T-helper 17 cell (primary cell): ENCODE data around the gene CLCN1. TPM values are rescaled to one million over a fixed set of nuclear protein-coding genes. Genes with fewer than 3 reads are reported as not detected.

Experiments
- ATAC-seq: fragments of 150-1000 bp; cut with Tn5 transposase; 2 replicates; pipeline ENCODE4 v1.10.0; 2021; ENCODE audit warnings: mild to moderate bottlenecking, moderate library complexity
- DNase-seq, 3 donors: peaks; one replicate each; pipeline versions ENCODE4 v3.0.0 to v3.0.0-alpha.2; 2020 to 2021
- H3K9me3 ChIP-seq: one replicate; pipeline ENCODE4 v1.7.0; 2013; ENCODE audit warnings: low read length, mild to moderate bottlenecking; ENCODE audit not compliant: control insufficient read depth, poor library complexity, severe bottlenecking
- H3K27ac Mint-ChIP-seq: one replicate; pipeline ENCODE4 v1.8.0; 2022; ENCODE audit warnings: mild to moderate bottlenecking, moderate library complexity, mixed read lengths
- H3K27me3 Mint-ChIP-seq: one replicate; pipeline ENCODE4 v1.8.0; 2022; ENCODE audit warnings: mixed read lengths
- H3K36me3 Mint-ChIP-seq: one replicate; pipeline ENCODE4 v1.8.0; 2022; ENCODE audit warnings: low read depth, mixed read lengths
- H3K4me1 Mint-ChIP-seq: one replicate; pipeline ENCODE4 v1.8.0; 2022; ENCODE audit warnings: mild to moderate bottlenecking, mixed read lengths
- H3K4me3 Mint-ChIP-seq: one replicate; pipeline ENCODE4 v1.8.0; 2022; ENCODE audit warnings: mild to moderate bottlenecking, moderate library complexity, mixed read lengths
- total RNA-seq, 4 donors: library from RNA in 2 of 4; stranded (reverse) in 2 of 4; gene quantifications; one replicate each; pipeline ENCODE4 v1.2.3 and lab custom pipeline; 2022 to 2026

CLCN1 gene
- total RNA-seq, 2 donors from 2014 or later, result not detected

GRCh38 chr7:143382126-143382790 lies 66.3 kb downstream of the CLCN1 start:
- Mint-ChIP-seq H3K27ac (no peak overlapping the region), H3K4me1 (peaks cover 21% of the 10 kb centered on the region), H3K4me3 (no peak overlapping the region), H3K27me3 (no peaks in the 10 kb centered on the region), H3K36me3 (no peaks in the 10 kb centered on the region)
- no peaks in the 10 kb centered on the region for H3K9me3 ChIP-seq
- ATAC-seq, result no peak
- no peak for DNase-seq

GRCh38 chr7:143382791-143383641 lies 67.1 kb downstream of the CLCN1 start:
- DNase-seq, result no peak
- H3K9me3 ChIP-seq, result no peaks in the 10 kb centered on the region
- no peak overlapping the region for H3K4me3 Mint-ChIP-seq
- no peaks in the 10 kb centered on the region for H3K36me3 Mint-ChIP-seq
- no peak for ATAC-seq
- H3K4me1 Mint-ChIP-seq, result peaks cover 24% of the 10 kb centered on the region
- H3K27ac Mint-ChIP-seq, result no peak overlapping the region
- no peaks in the 10 kb centered on the region for H3K27me3 Mint-ChIP-seq

- Mint-ChIP-seq H3K36me3 (no peaks in the 10 kb centered on the region), H3K4me3 (no peak overlapping the region), H3K4me1 (peaks cover 18% of the 10 kb centered on the region), H3K27ac (no peak overlapping the region), H3K27me3 (no peaks in the 10 kb centered on the region)
- no peaks in the 10 kb centered on the region for H3K9me3 ChIP-seq
- DNase-seq (no peak), ATAC-seq (no peak)
Measured at GRCh38 chr7:143383642-143383957, 67.7 kb downstream of the CLCN1 start.

- no peak overlapping the region for H3K4me3 Mint-ChIP-seq
- H3K27ac Mint-ChIP-seq, result no peak overlapping the region
- H3K27me3 Mint-ChIP-seq, result no peaks in the 10 kb centered on the region
- peaks cover 12% of the 10 kb centered on the region for H3K4me1 Mint-ChIP-seq
- H3K9me3 ChIP-seq, result no peaks in the 10 kb centered on the region
- ATAC-seq (no peak), DNase-seq (no peak)
- no peaks in the 10 kb centered on the region for H3K36me3 Mint-ChIP-seq
Measured at GRCh38 chr7:143384148-143384547, 68.2 kb downstream of the CLCN1 start.

GRCh38 chr7:143384661-143385631 lies 69.0 kb downstream of the CLCN1 start:
- peaks cover under 1% of the 10 kb centered on the region for H3K36me3 Mint-ChIP-seq
- peaks cover 10% of the 10 kb centered on the region for H3K4me1 Mint-ChIP-seq
- ATAC-seq, result no peak
- no peak overlapping the region for H3K27ac Mint-ChIP-seq
- no peaks in the 10 kb centered on the region for H3K27me3 Mint-ChIP-seq
- H3K9me3 ChIP-seq, result no peaks in the 10 kb centered on the region
- no peak for DNase-seq
- H3K4me3 Mint-ChIP-seq, result no peak overlapping the region

- peak; percentile 57 for ATAC-seq
Measured at GRCh38 chr7:143385891-143386781, 70.2 kb downstream of the CLCN1 start.

GRCh38 chr7:143387156-143387975 lies 71.5 kb downstream of the CLCN1 start:
- DNase-seq, result no peak
- ATAC-seq, result no peak
- Mint-ChIP-seq H3K27me3 (no peaks in the 10 kb centered on the region), H3K4me1 (peaks cover 11% of the 10 kb centered on the region), H3K27ac (no peak overlapping the region), H3K4me3 (no peak overlapping the region), H3K36me3 (peaks cover 2% of the 10 kb centered on the region)
- H3K9me3 ChIP-seq, result no peaks in the 10 kb centered on the region

More at GRCh38 chr7:143385891-143386781, 70.2 kb downstream of the CLCN1 start:
- no peaks in the 10 kb centered on the region for H3K9me3 ChIP-seq
- Mint-ChIP-seq H3K27ac (no peak overlapping the region), H3K27me3 (no peaks in the 10 kb centered on the region), H3K4me1 (peaks cover 11% of the 10 kb centered on the region), H3K36me3 (peaks cover 2% of the 10 kb centered on the region), H3K4me3 (no peak overlapping the region)
- DNase-seq, result no peak

- H3K9me3 ChIP-seq, result no peaks in the 10 kb centered on the region
- Mint-ChIP-seq H3K27ac (no peak overlapping the region), H3K36me3 (peaks cover 2% of the 10 kb centered on the region), H3K4me1 (peaks cover 12% of the 10 kb centered on the region), H3K4me3 (no peak overlapping the region), H3K27me3 (no peaks in the 10 kb centered on the region)
- DNase-seq, result no peak
- ATAC-seq, result no peak
Measured at GRCh38 chr7:143388051-143388450, 72.1 kb downstream of the CLCN1 start.

- H3K27me3 Mint-ChIP-seq, result no peaks in the 10 kb centered on the region
- no peak overlapping the region for H3K4me3 Mint-ChIP-seq
- peaks cover 14% of the 10 kb centered on the region for H3K4me1 Mint-ChIP-seq
- H3K36me3 Mint-ChIP-seq, result peaks cover 2% of the 10 kb centered on the region
- no peak overlapping the region for H3K27ac Mint-ChIP-seq
- no peaks in the 10 kb centered on the region for H3K9me3 ChIP-seq
- DNase-seq (no peak), ATAC-seq (no peak)
Measured at GRCh38 chr7:143388491-143389101, 72.7 kb downstream of the CLCN1 start.

GRCh38 chr7:143389316-143390103 lies 73.6 kb downstream of the CLCN1 start:
- DNase-seq, result no peak
- no peaks in the 10 kb centered on the region for H3K9me3 ChIP-seq
- Mint-ChIP-seq H3K27ac (no peak overlapping the region), H3K4me1 (peaks cover 20% of the 10 kb centered on the region), H3K4me3 (no peak overlapping the region), H3K36me3 (peaks cover 2% of the 10 kb centered on the region), H3K27me3 (no peaks in the 10 kb centered on the region)
- no peak for ATAC-seq
